Activated CD4-positive, CD25-positive, alpha-beta regulatory T cell treated with anti-CD3 and anti-CD28 coated beads, Interleukin-2, amount 50 U/mL, for 16 hours (primary cell): ENCODE results near the gene SNX13.
A peak's percentile ranks its signal among the peaks of the same experiment; 100 is the strongest.

Source experiments
- DNase-seq: peaks from one replicate; pipeline ENCODE4 v3.0.0-alpha.2; 2020; ENCODE audit warnings: low read depth, low spot score

SNX13 gene

GRCh38 chr7:17940302-17940883 is at the start of gene SNX13:
Gene SNX13, minus strand, starts transcription at chr7:17940494. Its CDS starts 199 bp downstream, at chr7:17940295.
- DNase-seq: peak; percentile 78

GRCh38 chr7:17989546-17989945 is 49.3 kb upstream of the SNX13 start:
- DNase-seq: no peak

GRCh38 chr7:17988858-17989257 is 48.6 kb upstream of the SNX13 start:
- DNase-seq: no peak

GRCh38 chr7:17988141-17988540 is 47.8 kb upstream of the SNX13 start:
- DNase-seq: no peak

GRCh38 chr7:17986851-17987250 is 46.6 kb upstream of the SNX13 start:
- no peak for DNase-seq

- DNase-seq: no peak
Observed at GRCh38 chr7:17985473-17986239, 45.4 kb upstream of the SNX13 start.

GRCh38 chr7:17984288-17984687 is 44.0 kb upstream of the SNX13 start:
- no peak for DNase-seq

GRCh38 chr7:17983221-17984062 is 43.1 kb upstream of the SNX13 start:
- DNase-seq: no peak

GRCh38 chr7:17976952-17977351 is 36.7 kb upstream of the SNX13 start:
- no peak for DNase-seq

- DNase-seq: no peak
Observed at GRCh38 chr7:17971411-17971810, 31.1 kb upstream of the SNX13 start.

- DNase-seq: no peak
Observed at GRCh38 chr7:17968791-17969715, 28.8 kb upstream of the SNX13 start.

GRCh38 chr7:17966706-17967105 is 26.4 kb upstream of the SNX13 start:
- DNase-seq: no peak

GRCh38 chr7:17965603-17966002 is 25.3 kb upstream of the SNX13 start:
- DNase-seq: no peak

- DNase-seq: no peak
Observed at GRCh38 chr7:17963281-17963680, 23.0 kb upstream of the SNX13 start.

- no peak for DNase-seq
Observed at GRCh38 chr7:17962652-17963051, 22.4 kb upstream of the SNX13 start.

GRCh38 chr7:17957871-17958270 is 17.6 kb upstream of the SNX13 start:
- DNase-seq: no peak

- DNase-seq: no peak
Observed at GRCh38 chr7:17952387-17952786, 12.1 kb upstream of the SNX13 start.

- DNase-seq: no peak
Observed at GRCh38 chr7:17951742-17952254, 11.5 kb upstream of the SNX13 start.

GRCh38 chr7:17948526-17949238 is 8.4 kb upstream of the SNX13 start:
- DNase-seq: no peak

- DNase-seq: no peak
Observed at GRCh38 chr7:17947620-17948019, 7.3 kb upstream of the SNX13 start.

- DNase-seq: no peak
Observed at GRCh38 chr7:17946591-17946990, 6.3 kb upstream of the SNX13 start.
